Erythroblast (primary cell): Measurements from ENCODE around the gene OLFM2.

Experiments
- GATA1 ChIP-seq: IDR thresholded peaks from 2 replicates; pipeline ENCODE4 v1.6.1; 2011; ENCODE audit warnings: low read depth, mild to moderate bottlenecking, control low read depth, low read length, moderate library complexity
- POLR2A ChIP-seq: IDR thresholded peaks from 2 replicates; pipeline ENCODE4 v1.6.1; 2011; ENCODE audit warnings: mild to moderate bottlenecking, low read length

GRCh38 chr19:9914001-9914314, 22.4 kb downstream of the OLFM2 start:
- TF ChIP-seq POLR2A (no peak), GATA1 (no peak)
